GM19043 (cell line): ENCODE data around the gene GON4L.
"Not testable (repeated sequence)": the region's sequence is repeated elsewhere in the genome, so short reads cannot be mapped to it uniquely, and the experiment has no call there.

Experiments
- ATAC-seq: cut with Tn5 transposase; IDR thresholded peaks from one replicate; pipeline ENCODE4 v1.9.1; 2021; ENCODE audit warnings: low read depth; ENCODE audit not compliant: unreplicated experiment

The GON4L gene

GRCh38 chr1:155706139-155706538 is 150.9 kb downstream of the GON4L start:
- ATAC-seq, result no peak

DNA sequence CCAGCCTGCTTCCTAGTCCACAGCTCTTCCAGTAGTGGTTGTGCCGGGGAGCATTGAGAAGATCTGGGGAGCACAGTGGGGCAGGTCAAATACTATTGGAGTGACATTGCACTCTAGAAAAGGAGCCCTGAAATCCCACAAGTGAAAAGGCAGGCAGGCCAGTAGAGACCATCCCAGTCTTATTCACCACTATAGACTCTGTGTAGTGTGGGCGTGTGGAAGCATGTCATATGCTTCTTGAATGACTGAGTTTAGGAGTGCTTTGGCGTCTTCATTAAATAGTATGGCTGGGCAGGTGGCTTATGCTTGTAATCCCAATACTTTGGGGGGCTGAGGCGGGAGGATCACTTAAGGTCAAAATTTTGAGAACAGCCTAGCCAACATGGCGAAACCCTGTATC is 152.6 kb downstream of the GON4L start:
- not testable (repeated sequence) for ATAC-seq

GRCh38 chr1:155703216-155703615 is 153.8 kb downstream of the GON4L start:
- no peak for ATAC-seq

- not testable (repeated sequence) for ATAC-seq
Measured at GRCh38 chr1:155701675-155702074, 155.3 kb downstream of the GON4L start.
